H1 (cell line): ENCODE measurements around the gene CACNA1A. TPM values are rescaled to one million over a fixed set of nuclear protein-coding genes. Genes with fewer than 3 reads are reported as not detected.

Experiments used
- CTCF ChIA-PET: fragments of 300-600 bp; sonication (Branson Sonifier 250); formaldehyde crosslinking; loops from one replicate; lab custom pipeline; 2021; ENCODE audit not compliant: partially characterized antibody; lab: Charles Lee
- POLR2A ChIA-PET: fragments of 300-600 bp; sonication (Branson Sonifier 250); formaldehyde crosslinking; loops from one replicate; lab custom pipeline; 2021; ENCODE audit warnings: inconsistent platforms; ENCODE audit not compliant: partially characterized antibody; lab: Charles Lee
- DNase-seq, 2 experiments: peaks; one replicate each; pipeline versions ENCODE4 v3.0.0 to v3.0.0-alpha.2; 2010 to 2022; ENCODE audit warnings: low spot score in 2 of 2, low read depth in 1 of 2, mixed read lengths in 1 of 2
- FAIRE-seq: peaks from 2 replicates; lab custom pipeline; 2011; peaks lifted over from hg19 to GRCh38; lab: Jason Lieb, UNC
- H2AFZ ChIP-seq: 2 replicates; pipeline ENCODE4 v1.8.1; 2012; ENCODE audit warnings: low read length, inconsistent platforms
- H2AK5ac ChIP-seq: 2 replicates; pipeline ENCODE4 v1.6.1; 2013; ENCODE audit warnings: low read depth, low read length
- H2BK120ac ChIP-seq: replicated peaks from 2 replicates; pipeline ENCODE3; 2013; ENCODE audit warnings: low read depth, low read length, inconsistent platforms
- H2BK12ac ChIP-seq: 2 replicates; pipeline ENCODE4 v1.6.1; 2013; ENCODE audit warnings: low read depth, low read length
- H2BK15ac ChIP-seq: 2 replicates; pipeline ENCODE4 v1.6.1; 2013; ENCODE audit warnings: low read length
- H2BK20ac ChIP-seq: 2 replicates; pipeline ENCODE4 v1.6.1; 2013; ENCODE audit warnings: low read length
- H2BK5ac ChIP-seq: 2 replicates; pipeline ENCODE4 v1.6.1; 2013; ENCODE audit warnings: low read depth, low read length
- H3K14ac ChIP-seq: 2 replicates; pipeline ENCODE4 v1.6.1; 2013; ENCODE audit warnings: inconsistent platforms; ENCODE audit not compliant: insufficient read length
- H3K18ac ChIP-seq: 2 replicates; pipeline ENCODE4 v1.6.1; 2013; ENCODE audit warnings: low read length; ENCODE audit errors: extremely low read depth
- H3K23ac ChIP-seq: 2 replicates; pipeline ENCODE4 v1.6.1; 2013; ENCODE audit warnings: inconsistent platforms; ENCODE audit not compliant: insufficient read length
- H3K23me2 ChIP-seq: 2 replicates; pipeline ENCODE4 v1.6.1; 2013; ENCODE audit warnings: low read depth, low read length
- H3K27ac ChIP-seq: 2 replicates; pipeline ENCODE4 v1.6.1; 2011; ENCODE audit warnings: low read depth, low read length, inconsistent platforms
- H3K27me3 ChIP-seq, 4 experiments: replicated peaks in 1 of 4; 1 replicate in 1 of 4; 2 replicates in 3 of 4; pipeline versions ENCODE4 v1.6.1 to v1.8.1; 2011 to 2013; ENCODE audit warnings: low read length in 3 of 4, mild to moderate bottlenecking in 3 of 4, inconsistent platforms in 2 of 4, mixed read lengths in 2 of 4, moderate library complexity in 1 of 4; ENCODE audit not compliant: control insufficient read depth in 3 of 4, insufficient read depth in 3 of 4; ENCODE audit errors: extremely low read depth in 1 of 4
- H3K36me3 ChIP-seq, 4 experiments: 2 replicates each; pipeline versions ENCODE4 v1.6.1 to v1.8.1; 2011 to 2013; ENCODE audit warnings: mild to moderate bottlenecking in 4 of 4, low read length in 3 of 4, moderate library complexity in 2 of 4, control low read depth in 1 of 4, inconsistent platforms in 1 of 4; ENCODE audit not compliant: insufficient read depth in 4 of 4, control insufficient read depth in 2 of 4
- H3K4ac ChIP-seq: replicated peaks from 2 replicates; pipeline ENCODE3; 2013; ENCODE audit warnings: low read length, low read depth, mixed read lengths, inconsistent platforms; ENCODE audit not compliant: insufficient read length
- H3K4me1 ChIP-seq, 4 experiments: replicated peaks in 1 of 4; 1 replicate in 1 of 4; 2 replicates in 3 of 4; pipeline versions ENCODE4 v1.6.1 to v1.8.1; 2011 to 2013; ENCODE audit warnings: low read length in 3 of 4, inconsistent platforms in 2 of 4, mixed read lengths in 1 of 4; ENCODE audit not compliant: insufficient read depth in 4 of 4, control insufficient read depth in 3 of 4
- H3K4me2 ChIP-seq, 2 experiments: 2 replicates each; pipeline versions ENCODE4 v1.6.1 to v1.8.1; 2011 to 2013; ENCODE audit warnings: low read depth in 2 of 2, low read length in 2 of 2, control low read depth in 1 of 2, inconsistent platforms in 1 of 2, mild to moderate bottlenecking in 1 of 2; ENCODE audit not compliant: insufficient read depth in 1 of 2
- H3K4me3 ChIP-seq, 4 experiments: fragments of 200-600, 300-600 bp in 1 of 4; sonication (generic), shearing (Covaris generic), sonication (Bioruptor Twin) in 1 of 4; 2 replicates each; pipeline versions ENCODE4 v1.5.1 to v1.8.1; 2011 to 2016; ENCODE audit warnings: low read length in 4 of 4, low read depth in 3 of 4, control low read depth in 2 of 4, inconsistent platforms in 2 of 4, mild to moderate bottlenecking in 2 of 4, mixed read lengths in 1 of 4, moderate library complexity in 1 of 4; ENCODE audit not compliant: insufficient read depth in 2 of 4; ENCODE audit errors: extremely low read depth in 1 of 4
- H3K56ac ChIP-seq: replicated peaks from 2 replicates; pipeline ENCODE3; 2013; ENCODE audit warnings: low read depth, mild to moderate bottlenecking, mixed read lengths, low read length, inconsistent platforms; ENCODE audit not compliant: insufficient read length
- H3K79me1 ChIP-seq: 2 replicates; pipeline ENCODE4 v1.6.1; 2013; ENCODE audit warnings: low read depth, low read length, control low read depth
- H3K79me2 ChIP-seq, 2 experiments: 2 replicates each; pipeline versions ENCODE4 v1.6.1 to v1.8.1; 2012 to 2013; ENCODE audit warnings: low read length in 2 of 2, mild to moderate bottlenecking in 2 of 2, inconsistent platforms in 1 of 2; ENCODE audit not compliant: insufficient read depth in 2 of 2, control insufficient read depth in 1 of 2
- H3K9ac ChIP-seq, 4 experiments: replicated peaks in 1 of 4; 1 replicate in 1 of 4; 2 replicates in 3 of 4; pipeline versions ENCODE4 v1.6.1 to v1.8.1; 2011 to 2013; ENCODE audit warnings: low read depth in 3 of 4, low read length in 3 of 4, control low read depth in 2 of 4, mild to moderate bottlenecking in 2 of 4, moderate library complexity in 2 of 4, inconsistent platforms in 1 of 4; ENCODE audit errors: extremely low read depth in 1 of 4
- H3K9me3 ChIP-seq, 2 experiments: 2 replicates each; pipeline versions ENCODE4 v1.6.1 to v1.8.1; 2012 to 2013; ENCODE audit warnings: mild to moderate bottlenecking in 2 of 2, moderate library complexity in 2 of 2, control low read depth in 1 of 2, inconsistent platforms in 1 of 2, low read depth in 1 of 2, low read length in 1 of 2, mixed read lengths in 1 of 2; ENCODE audit not compliant: insufficient read depth in 2 of 2
- H4K20me1 ChIP-seq, 2 experiments: replicated peaks in 1 of 2; 2 replicates each; pipeline versions ENCODE3 to v1.8.1; 2011 to 2013; ENCODE audit warnings: inconsistent platforms in 2 of 2, low read length in 2 of 2, mild to moderate bottlenecking in 1 of 2; ENCODE audit not compliant: insufficient read depth in 2 of 2, control insufficient read depth in 1 of 2
- H4K5ac ChIP-seq: 2 replicates; pipeline ENCODE4 v1.6.1; 2013; ENCODE audit warnings: low read length, low read depth, mixed read lengths, inconsistent platforms; ENCODE audit not compliant: insufficient read length
- H4K8ac ChIP-seq: 2 replicates; pipeline ENCODE4 v1.8.0; 2013; ENCODE audit warnings: mild to moderate bottlenecking, moderate library complexity, low read length, inconsistent platforms; ENCODE audit not compliant: insufficient read depth; ENCODE audit errors: extremely low read depth
- H4K91ac ChIP-seq: replicated peaks from 2 replicates; pipeline ENCODE3; 2013; ENCODE audit warnings: low read length, mixed read lengths, inconsistent platforms; ENCODE audit not compliant: insufficient read length
- ASH2L ChIP-seq: fragments of 200-600, 300-600 bp; sonication (generic); IDR thresholded peaks from one replicate; pipeline ENCODE4 v1.7.1; 2017; ENCODE audit warnings: low read length
- CBX5 ChIP-seq: fragments of 300-800, 300-1000 bp; sonication (generic); IDR thresholded peaks from 2 replicates; pipeline ENCODE4 v1.7.1; 2016; ENCODE audit warnings: antibody characterized with exemption, low read length, low read depth
- CHD1 ChIP-seq: IDR thresholded peaks from 2 replicates; pipeline ENCODE4 v1.6.1; 2012; ENCODE audit warnings: low read depth, low read length, improper control_type of control experiment
- HDAC2 ChIP-seq, 2 experiments: fragments of 300-600 bp in 1 of 2; sonication (generic) in 1 of 2; IDR thresholded peaks; 2 replicates each; pipeline ENCODE4 v1.6.1; 2011 to 2012; ENCODE audit warnings: low read depth in 2 of 2, low read length in 2 of 2, mild to moderate bottlenecking in 2 of 2, moderate library complexity in 2 of 2, borderline replicate concordance in 1 of 2, inconsistent platforms in 1 of 2
- RBBP5 ChIP-seq: IDR thresholded peaks from 2 replicates; pipeline ENCODE4 v1.7.1; 2012; ENCODE audit warnings: low read depth, mild to moderate bottlenecking, inconsistent platforms, low read length, moderate library complexity, borderline replicate concordance
- RNF2 ChIP-seq: fragments of 200-900, 300-1000 bp; sonication (generic); IDR thresholded peaks from 2 replicates; pipeline ENCODE4 v1.7.1; 2016; ENCODE audit warnings: borderline replicate concordance, low read depth, mild to moderate bottlenecking, antibody characterized with exemption, low read length; ENCODE audit not compliant: poor library complexity, severe bottlenecking; ENCODE audit errors: missing control alignments
- WGBS, 2 experiments: shearing (Covaris generic) in 1 of 2; methylation state at CpG; one replicate each; pipeline versions ENCODE4 v1.1.6 to v1.1.7; 2013 to 2015; ENCODE audit warnings: low lambda C conversion rate in 2 of 2, mixed read lengths in 2 of 2, inconsistent platforms in 1 of 2, low coverage in 1 of 2, missing lambda C conversion rate in 1 of 2; ENCODE audit not compliant: insufficient replicate concordance in 2 of 2, insufficient coverage in 1 of 2, insufficient read length in 1 of 2; ENCODE audit errors: extremely low coverage in 1 of 2, missing lambda C conversion rate in 1 of 2; 5-methylcytosine and 5-hydroxymethylcytosine counted together
- polyA plus RNA-seq, 7 experiments: library from polyadenylated mRNA; depleted of rRNA in 3 of 7; stranded (reverse) in 5 of 7; unstranded in 2 of 7; fragments of >200 nt in 5 of 7; fragments of 200-250 nt in 2 of 7; gene quantifications; 1 replicate in 5 of 7; 2 replicates in 1 of 7; 4 replicates in 1 of 7; pipeline versions ENCODE4 v1.2.1 to v1.2.3, GENCODE V29; 2011 to 2013; ENCODE audit warnings: missing spikeins in 2 of 7, mixed read lengths in 2 of 7
- total RNA-seq: library from RNA; stranded (reverse); fragmentation: NEBNext Ultra II Directional; extraction: Animal tissue kit (Norgen Biotek cat#: 25700); gene quantifications from 2 replicates; pipeline ENCODE4 v1.2.1, GENCODE V29; 2021

The CACNA1A gene
- total and polyA plus RNA-seq, 2 of the 8 experiments (the other 6 are each of a cell fraction or from before 2014, with no cell fraction given): 10.7 to 25.3 TPM

DNA sequence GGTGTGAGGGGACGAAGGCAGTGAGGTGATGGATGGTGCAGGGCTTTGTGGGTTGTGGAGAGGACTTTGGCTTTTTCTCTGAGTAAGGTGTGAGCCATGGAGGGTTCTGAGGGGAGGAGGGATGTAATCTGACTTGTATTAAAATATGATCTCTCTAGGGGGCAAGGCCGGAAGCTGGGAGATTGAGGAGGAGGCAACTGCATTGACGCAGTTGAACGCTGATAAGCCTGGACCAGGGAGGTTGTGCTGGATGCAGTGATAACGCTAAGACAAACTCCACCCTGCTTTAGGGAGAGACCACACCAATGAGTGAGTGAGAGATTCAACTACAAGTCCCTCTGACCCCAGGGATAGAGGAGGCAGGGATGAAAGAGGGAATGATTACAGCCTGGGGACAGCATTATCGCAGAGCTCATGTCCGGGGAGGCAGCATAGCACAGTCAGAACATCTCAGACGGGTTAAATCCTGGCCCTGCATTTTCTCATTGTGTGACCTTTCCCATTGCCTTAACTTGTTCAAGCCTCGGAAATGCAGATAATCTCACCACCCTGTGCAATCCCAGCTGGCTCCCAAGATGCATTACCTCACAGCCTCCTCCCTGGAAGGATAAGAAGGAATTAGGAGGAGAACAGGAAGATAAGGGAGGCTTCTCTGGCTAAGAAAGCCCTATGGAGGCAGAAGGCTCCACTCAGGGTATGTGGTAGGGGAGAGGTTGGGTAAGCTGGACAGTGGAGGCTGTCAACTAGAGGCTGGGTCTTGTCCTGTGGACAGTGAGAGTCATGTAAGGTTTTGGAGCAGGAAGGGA, 124.2 kb downstream of the CACNA1A start:
- POLR2A ChIA-PET: no interaction called here
- FAIRE-seq: no peak

More for the DNA sequence above, 124.2 kb downstream of the CACNA1A start:
- Histone ChIP-seq H3K4me2 (no peak overlapping the region), H3K14ac (no peak overlapping the region), H3K18ac (no peak overlapping the region), H3K4ac (no peak overlapping the region), H3K79me2 (no peaks in the 10 kb centered on the region), H2AFZ (no peak overlapping the region), H2BK15ac (no peak overlapping the region), H3K4me1 (no peaks in the 10 kb centered on the region), H4K20me1 (peaks cover 0 to 2% of the 10 kb centered on the region in 2 experiments), H3K23me2 (no peaks in the 10 kb centered on the region), H4K5ac (no peak overlapping the region), H2BK5ac (no peak overlapping the region), H2BK120ac (no peak overlapping the region), H3K9ac (no peak overlapping the region), H2BK20ac (no peak overlapping the region), H3K56ac (no peak overlapping the region), H2BK12ac (no peak overlapping the region), H3K27ac (no peak overlapping the region), H3K79me1 (no peaks in the 10 kb centered on the region), H3K27me3 (no peaks in the 10 kb centered on the region; a peak in 1 of 7 replicates), H4K8ac (no peak overlapping the region), H3K9me3 (no peaks in the 10 kb centered on the region), H3K23ac (no peak overlapping the region), H3K36me3 (no peaks in the 10 kb centered on the region), H3K4me3 (no peak overlapping the region), H4K91ac (no peak overlapping the region), H2AK5ac (no peak overlapping the region)
- CTCF ChIA-PET: interaction anchor here (1.0 to 1.4 kb wide), 3 partner anchors 8 to 189 kb away, joined by 3 to 4 read pairs (median 4); no protein-coding TSS in a partner anchor
- no peak for DNase-seq
- TF ChIP-seq CHD1: no peak
- TF ChIP-seq ASH2L: no peak
- TF ChIP-seq RBBP5: no peak
- no peak for TF ChIP-seq RNF2
- TF ChIP-seq CBX5: no peak
- no peak for TF ChIP-seq HDAC2 (IDR thresholded peaks at IDR 0.05; ENCODE audit: borderline replicate concordance in 1 of 2, low read depth in 2 of 2, low read length in 2 of 2)
- WGBS, 2 experiments: 82% methylated on average over 9 of the region's 9 CpGs; no CpG with 5 or more reads in 1 of the 2 experiments
